HG02884 (cell line): Measurements from ENCODE around the gene IL15RA.
A peak's percentile ranks its signal among the peaks of the same experiment; 100 is the strongest.
"Not testable (repeated sequence)": the region's sequence is repeated elsewhere in the genome, so short reads cannot be mapped to it uniquely, and the experiment has no call there.

ENCODE experiments used
- ATAC-seq: cut with Tn5 transposase; IDR thresholded peaks from one replicate; pipeline ENCODE4 v1.9.1; 2021; ENCODE audit warnings: mild to moderate bottlenecking, moderate library complexity; ENCODE audit not compliant: unreplicated experiment

IL15RA gene

GRCh38 chr10:6006991-6007390 is 29.6 kb upstream of the IL15RA start:
- no peak for ATAC-seq

- ATAC-seq, result no peak
Observed at GRCh38 chr10:6006546-6006945, 29.2 kb upstream of the IL15RA start.

DNA sequence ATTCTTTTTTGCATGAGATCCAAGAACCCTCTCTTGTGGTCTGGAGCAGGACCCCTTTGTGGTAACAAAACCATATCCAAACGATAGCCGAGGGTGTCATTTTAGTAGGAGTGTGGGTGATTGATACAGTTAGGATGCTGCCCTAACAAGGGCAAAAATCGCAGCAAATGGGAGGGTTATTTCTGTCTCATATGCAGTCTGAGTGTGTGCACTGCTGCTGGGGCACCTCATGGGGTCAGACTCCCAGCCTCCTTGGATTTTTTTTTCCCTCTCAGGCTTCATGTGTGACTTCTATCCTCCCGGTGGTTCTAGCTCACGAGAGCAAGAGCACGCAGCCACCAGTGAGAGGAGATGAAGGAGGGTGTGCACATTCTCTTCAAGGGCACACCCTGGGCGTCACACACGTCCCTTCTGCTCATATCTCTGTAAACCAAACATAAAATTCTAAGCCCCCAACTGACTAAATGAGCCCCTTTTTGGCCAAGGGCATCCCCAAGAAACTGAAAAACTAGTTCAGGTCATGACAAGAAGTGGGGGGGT is 28.6 kb upstream of the IL15RA start:
- ATAC-seq, result no peak

- not testable (repeated sequence) for ATAC-seq
Observed at GRCh38 chr10:6005161-6005804, 27.9 kb upstream of the IL15RA start.

DNA sequence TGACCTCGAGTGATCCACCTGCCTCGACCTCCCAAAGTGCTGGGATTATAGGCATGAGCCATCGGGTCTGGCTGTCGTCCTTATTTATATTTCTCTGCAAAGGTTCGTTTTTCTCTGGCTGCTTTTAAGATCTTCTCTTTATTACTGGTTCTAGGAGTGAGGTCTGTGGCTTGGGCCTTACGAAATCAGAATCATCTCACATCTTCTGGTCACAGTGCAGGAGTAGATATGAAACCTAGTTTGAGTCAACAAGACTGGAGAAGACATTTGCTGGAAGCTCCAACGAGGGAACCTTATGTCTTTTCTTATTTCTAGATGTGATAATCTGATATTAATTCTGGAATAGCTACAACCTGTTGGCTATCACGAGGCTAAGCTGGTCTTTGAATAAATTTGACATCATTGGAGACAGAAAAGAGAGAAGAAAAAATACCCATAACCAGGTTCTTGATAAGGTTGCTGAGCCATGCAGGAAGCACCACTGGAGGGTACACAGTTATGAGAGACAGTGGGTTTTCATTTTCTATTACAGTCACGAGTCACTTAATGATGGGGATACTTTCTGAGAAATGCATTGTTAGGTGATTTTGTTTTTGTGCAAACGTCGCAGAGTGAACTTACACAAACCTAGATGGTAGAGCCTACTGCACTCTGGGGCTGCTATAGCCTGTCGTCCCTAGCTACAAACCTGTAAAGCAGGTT is 25.6 kb upstream of the IL15RA start:
- no peak for ATAC-seq

DNA sequence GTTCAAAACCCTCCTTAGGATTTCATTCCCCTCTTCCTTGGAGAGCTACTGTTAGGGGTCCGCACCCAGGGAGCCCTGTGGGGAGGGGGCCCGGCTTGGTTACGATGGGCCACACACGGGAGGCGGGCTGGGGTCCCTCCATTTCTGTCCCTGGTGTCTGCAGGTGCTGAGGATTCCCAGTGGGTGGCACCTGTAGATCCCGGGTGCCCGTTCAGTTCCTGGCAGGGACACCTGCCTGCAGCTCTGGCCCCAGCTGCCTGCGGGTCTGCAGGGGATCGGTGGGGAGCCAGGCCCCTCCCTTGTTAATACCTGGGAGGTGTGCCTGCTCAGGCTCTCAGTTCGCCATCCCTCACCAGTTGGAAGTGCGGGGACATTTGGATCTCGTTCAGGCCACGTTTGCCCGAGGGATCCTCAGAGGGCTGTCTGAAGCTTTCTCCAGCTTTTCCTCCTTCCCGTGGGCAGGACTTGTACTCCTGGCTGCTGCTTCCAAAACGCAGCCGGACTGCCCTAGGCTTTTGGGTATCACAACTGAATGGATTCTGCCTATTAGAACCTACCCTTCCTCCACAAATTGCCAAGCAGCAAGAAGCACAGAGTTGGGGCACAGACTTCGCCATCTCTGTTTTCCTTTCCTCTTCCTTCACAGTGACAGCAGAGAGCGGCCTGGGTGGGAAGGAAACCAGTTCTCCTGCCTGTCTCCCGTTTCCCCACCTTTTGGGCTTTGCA is 22.3 kb upstream of the IL15RA start:
- no peak for ATAC-seq

GRCh38 chr10:5996696-5997095 is 19.4 kb upstream of the IL15RA start:
- ATAC-seq, result no peak

GRCh38 chr10:5992398-5992797 is 15.1 kb upstream of the IL15RA start:
- no peak for ATAC-seq

GRCh38 chr10:5991708-5992107 is 14.4 kb upstream of the IL15RA start:
- no peak for ATAC-seq

GRCh38 chr10:5989756-5990155 is 12.4 kb upstream of the IL15RA start:
- ATAC-seq, result no peak

GRCh38 chr10:5988336-5988920 is 11.1 kb upstream of the IL15RA start:
- no peak for ATAC-seq

- ATAC-seq, result no peak
Observed at GRCh38 chr10:5987747-5988146, 10.4 kb upstream of the IL15RA start.

DNA sequence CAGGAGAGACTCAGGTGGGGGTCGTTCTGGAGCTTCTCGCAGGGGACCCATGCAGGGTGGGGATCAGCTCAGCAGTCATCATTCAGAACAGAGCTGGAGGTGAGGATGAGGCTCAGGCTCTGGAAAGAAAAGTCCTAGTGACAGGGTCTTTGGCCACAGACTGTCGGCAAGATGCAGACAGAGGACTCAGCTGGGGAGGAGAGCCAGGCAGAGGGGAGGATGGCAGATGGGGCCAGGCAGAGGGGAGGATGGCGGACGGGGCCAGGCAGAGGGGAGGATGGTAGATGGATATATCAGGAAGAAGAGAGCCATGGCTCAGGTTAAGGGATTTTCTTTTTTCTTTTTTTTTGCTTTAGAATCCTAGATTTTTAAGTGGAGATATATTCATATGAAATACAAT is 7.7 kb upstream of the IL15RA start:
- no peak for ATAC-seq

GRCh38 chr10:5983774-5984173 is 6.4 kb upstream of the IL15RA start:
- no peak for ATAC-seq

- ATAC-seq, result no peak
Observed at GRCh38 chr10:5981529-5981928, 4.2 kb upstream of the IL15RA start.

GRCh38 chr10:5978230-5978489 is 817 bp upstream of the IL15RA start:
- ATAC-seq, result no peak

DNA sequence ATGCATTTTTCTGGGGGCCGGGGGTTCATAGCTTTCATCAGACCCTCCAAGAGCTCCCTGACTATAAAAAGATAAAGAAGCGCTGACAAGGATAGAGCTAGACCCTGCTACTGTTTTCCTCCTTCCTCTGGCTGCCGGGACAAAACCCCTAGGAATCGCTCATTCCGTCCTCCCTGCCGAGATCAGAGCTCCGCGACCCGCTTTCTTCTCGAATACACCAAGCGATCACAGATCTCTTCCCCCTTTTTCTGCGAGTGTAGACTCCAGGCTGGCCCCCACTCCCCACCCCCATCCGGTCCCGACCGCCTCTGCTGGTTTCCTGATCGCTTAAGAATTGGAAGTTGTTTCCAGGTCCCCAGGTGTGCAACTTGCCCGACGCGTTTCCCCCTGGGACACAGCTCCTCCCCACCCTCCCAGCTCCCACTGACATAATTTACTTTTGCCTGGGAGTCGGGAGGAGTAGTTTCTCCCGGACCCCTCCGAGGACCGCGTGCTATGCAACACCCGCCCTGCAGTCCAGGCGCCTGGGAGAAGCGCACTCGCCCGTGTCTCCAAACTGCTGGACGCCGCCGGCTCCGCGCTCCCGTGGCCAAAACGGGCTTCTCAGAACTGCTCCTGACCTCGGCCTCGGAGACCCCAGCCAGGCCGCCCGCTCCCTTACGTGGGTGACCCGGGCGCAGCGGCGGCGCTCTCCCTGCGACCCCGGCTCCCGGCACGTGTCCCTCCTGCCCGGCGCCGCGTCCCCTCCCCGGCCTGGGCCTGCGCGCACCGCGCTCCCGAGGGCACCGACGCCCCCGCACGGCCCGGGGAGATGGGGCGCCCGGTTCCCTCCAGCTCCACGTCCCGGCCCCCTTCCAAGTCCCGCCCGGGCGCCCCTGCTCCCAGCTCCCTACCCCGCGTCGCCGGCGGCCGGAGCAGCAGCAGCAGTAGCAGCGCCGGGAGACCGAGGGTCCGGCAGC is 552 bp downstream of the IL15RA start:
- ATAC-seq, result peak; percentile 3

DNA sequence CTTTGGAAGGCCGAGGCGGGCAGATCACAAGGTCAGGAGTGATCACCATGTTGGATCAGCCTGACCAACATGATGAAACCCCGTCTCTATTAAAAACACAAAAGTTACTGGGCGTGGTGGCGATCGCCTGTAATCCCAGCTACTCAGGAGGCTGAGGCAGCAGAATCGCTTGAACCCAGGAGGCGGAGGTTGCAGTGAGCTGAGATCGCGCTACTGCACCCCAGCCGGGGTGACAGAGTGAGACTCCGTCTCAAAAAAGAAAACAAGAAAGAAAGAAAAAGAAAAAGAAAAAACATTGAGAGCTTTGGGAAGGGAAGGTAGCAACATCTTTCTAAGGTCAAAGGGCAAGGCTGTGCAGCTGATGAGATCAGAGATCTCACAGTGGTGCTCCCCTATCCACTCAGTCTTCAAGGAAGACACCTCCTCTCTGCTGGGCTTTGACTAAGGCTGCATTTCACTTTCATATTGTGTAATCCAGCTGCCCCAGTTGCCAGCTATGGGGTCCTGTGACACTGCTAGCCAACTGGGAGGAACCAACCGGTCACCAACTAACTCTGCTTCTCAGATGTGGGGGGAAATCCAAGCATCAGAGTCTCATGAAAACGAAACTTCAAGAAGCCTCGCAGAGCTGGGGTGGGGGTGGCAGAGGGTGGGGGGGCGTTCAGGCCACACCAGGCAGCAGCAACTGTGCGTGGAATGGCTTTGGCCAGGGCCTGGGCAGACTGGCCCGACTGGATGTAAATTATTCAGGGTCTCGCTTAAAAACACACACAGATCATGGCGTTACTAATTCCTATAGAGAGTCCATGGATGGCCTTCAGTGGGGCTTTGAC is 1.5 kb downstream of the IL15RA start:
- peak; percentile 51 for ATAC-seq

- ATAC-seq, result no peak
Observed at GRCh38 chr10:5973069-5973468, 4.3 kb downstream of the IL15RA start.

DNA sequence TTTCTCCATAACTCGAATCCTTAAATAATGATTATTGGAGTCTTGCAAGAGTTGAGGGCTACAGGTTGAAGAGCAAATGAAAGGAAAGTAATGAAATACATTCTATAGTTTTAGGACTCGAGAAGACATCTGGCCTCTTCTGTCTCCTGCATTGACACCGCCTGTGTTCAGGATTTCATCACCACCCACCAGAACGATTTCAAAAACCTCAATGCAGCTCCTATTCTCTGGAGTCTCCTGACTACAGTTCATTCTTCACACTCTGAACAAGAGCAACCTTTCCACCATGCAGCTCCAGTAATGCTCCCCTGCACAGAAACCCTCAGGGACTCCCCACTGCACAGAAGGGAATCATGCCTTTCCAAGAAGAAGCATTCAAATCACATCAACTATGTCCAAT is 5.5 kb downstream of the IL15RA start:
- ATAC-seq, result no peak
